HCEC 1CT (cell line): ENCODE data around the gene ADGRG3.
"Not testable (repeated sequence)": the region's sequence is repeated elsewhere in the genome, so short reads cannot be mapped to it uniquely, and the experiment has no call there.

Experiments
- DNase-seq: peaks from one replicate; pipeline ENCODE4 v3.0.0-alpha.2; 2017

The ADGRG3 gene

GRCh38 chr16:57699481-57699880 is 31.4 kb downstream of the ADGRG3 start:
- no peak for DNase-seq

- DNase-seq: no peak
Observed at GRCh38 chr16:57699899-57700298, 31.8 kb downstream of the ADGRG3 start.

DNA sequence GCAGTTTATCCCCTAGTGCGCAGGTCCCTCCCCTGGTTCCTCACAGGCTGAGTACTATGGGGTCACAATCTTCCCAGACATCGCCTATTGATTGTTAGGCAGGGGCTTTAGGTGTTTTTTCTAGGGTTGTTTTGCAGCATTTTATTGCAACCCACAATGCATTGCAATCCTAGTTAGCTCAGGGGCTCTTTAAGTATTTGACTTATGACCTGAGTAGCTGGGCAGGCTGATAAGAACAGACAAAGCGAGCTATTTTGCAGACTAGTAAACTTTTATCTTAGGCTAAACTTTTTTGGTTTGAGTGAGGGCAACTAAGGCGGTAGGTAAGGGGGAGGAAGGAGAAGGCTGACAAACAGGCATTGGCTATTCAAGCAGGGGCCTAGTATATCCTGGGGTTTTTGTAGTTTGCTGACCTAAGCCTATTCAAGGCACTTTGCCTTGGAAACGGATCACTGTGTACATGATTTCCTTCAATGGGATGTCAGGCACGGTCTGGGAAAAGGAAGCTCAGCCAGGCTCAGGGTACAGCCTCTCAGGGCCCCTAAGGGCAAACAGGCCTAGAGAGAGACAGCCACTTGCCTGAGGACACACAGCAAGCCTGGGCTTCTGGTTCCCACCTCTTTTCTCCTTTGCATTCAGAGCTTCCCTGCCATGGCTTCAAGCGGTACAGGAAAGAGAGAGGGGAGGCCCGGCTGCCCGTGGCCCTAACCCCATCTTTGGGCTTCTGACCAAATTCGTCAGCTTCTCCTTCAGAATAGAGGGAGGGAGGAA is 32.9 kb downstream of the ADGRG3 start:
- DNase-seq: no peak

DNA sequence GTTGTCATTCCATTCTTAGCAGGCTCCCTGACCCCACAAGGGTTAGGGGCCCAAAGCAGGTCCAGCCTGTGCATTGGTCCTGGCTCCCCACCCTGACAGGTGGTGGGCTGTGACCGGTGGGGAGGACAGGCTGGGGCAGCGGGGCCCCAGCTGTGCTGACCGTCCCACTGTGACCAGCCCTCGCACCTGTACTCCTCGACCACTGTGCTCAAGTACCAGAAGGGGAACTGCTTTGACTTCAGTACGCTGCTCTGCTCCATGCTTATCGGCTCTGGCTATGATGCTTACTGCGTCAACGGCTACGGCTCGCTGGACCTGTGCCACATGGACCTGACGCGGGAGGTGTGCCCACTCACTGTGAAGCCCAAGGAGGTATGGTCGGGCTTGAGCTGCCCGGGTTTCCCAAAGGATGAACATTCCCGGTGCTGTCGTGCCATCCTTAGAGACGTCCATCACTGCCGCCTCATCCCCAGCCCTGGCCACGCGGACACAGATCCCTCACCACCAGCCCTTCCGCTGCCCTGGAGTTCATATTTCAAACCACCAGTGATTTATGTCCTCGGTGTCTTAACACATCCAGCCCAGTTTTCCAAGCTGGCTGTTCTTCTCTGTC is 33.8 kb downstream of the ADGRG3 start:
- DNase-seq: no peak

- no peak for DNase-seq
Observed at GRCh38 chr16:57703416-57704010, 35.4 kb downstream of the ADGRG3 start.

- no peak for DNase-seq
Observed at GRCh38 chr16:57704011-57704904, 36.2 kb downstream of the ADGRG3 start.

DNA sequence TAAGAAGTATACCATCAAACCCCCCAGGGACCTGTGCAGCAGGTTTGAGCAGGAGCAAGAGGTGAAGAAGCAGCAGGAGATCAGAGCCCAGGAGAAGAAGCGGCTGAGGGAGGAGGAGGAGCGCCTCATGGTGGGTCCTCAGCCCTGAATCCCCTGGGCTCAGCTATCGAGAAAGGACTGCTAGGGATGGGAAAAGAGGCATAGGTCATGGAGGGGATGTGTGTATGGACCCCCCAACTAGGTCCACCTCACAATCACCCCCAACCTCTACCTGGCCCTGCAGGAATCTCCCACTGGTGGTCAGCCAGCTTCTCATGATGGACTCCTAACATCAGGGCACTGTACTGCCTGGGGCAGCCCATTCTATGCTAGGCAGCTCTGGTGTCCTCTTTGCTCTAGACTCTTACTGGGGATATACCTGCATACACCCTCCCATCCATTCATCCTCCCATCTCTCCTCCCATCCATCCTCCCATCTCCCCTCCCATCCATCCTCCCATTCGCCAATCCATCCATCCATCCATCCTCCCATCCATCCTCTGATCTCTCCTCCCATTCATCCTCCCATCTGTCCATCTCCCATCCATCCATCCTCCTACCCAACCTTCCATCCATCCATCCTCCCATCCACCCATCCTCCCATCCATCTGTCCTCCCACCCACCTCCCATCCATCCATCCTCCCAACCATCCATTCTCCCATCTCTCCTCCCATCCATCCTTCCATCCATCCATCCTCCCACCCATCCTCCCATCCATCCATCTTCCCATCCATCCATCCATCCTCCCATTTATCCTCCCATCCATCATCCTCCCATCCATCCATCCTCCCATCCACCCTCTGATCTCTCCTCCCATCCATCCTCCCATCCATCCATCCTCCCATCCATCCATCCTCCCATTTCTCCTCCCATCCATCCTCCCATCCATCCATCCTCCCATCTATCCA is 37.1 kb downstream of the ADGRG3 start:
- no peak for DNase-seq

DNA sequence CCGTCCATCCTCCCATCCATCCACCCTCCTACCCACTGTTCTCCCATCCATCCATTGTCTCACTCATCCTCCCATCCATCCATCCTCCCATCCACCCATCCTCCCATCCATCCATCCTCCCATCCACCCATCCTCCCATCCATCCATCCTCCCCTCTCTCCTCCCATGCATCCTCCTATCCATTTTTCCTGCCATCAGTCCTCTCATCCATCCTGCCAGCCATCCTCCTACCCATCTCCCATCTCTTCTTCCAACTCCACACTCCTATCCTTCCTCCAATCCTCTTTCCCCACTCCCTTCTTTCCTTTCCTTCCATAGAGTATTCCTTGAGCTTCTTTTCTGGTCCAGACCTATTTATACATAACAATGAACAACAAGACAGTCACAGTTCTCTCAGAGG is 38.6 kb downstream of the ADGRG3 start:
- DNase-seq: no peak

- no peak for DNase-seq
Observed at GRCh38 chr16:57707331-57707730, 39.2 kb downstream of the ADGRG3 start.

DNA sequence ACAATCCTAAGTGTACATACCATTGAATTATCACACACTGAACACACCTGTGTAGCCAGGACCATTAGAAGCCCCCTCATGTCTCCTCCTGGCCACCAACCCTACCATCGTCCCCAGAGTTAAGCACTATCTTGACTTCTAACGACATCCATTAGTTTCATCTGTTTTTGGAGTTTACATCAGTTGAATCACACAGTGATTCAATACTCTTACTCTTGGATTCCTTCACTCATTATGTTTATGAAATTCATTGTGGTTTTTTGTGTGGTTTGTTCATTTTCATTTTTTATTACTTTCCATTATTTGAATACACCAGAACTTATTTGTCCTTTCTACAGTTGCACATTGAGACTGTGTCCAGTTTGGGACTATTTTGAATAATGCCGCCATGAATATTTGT is 40.1 kb downstream of the ADGRG3 start:
- DNase-seq: no peak

GRCh38 chr16:57709663-57710062 is 41.6 kb downstream of the ADGRG3 start:
- no peak for DNase-seq

DNA sequence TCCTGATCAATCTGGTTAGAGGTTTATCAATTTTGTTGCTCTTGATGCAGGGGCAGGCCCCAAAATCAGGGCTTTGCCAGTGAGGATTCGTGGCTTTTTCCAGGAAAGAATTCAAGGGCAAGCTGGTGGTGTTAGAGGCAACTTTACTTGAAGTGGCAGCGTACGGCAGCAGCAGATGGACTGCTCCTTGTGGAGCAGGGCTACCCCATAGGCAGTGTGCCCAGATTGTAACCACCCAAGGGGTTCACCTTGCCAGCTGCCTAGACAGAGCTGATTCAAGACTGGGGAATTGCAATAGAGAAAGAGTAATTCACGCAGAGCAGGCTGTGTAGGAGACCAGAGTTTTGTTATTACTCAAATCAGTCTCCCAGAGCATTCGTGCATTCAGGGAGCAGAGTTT is 43.2 kb downstream of the ADGRG3 start:
- DNase-seq: no peak

DNA sequence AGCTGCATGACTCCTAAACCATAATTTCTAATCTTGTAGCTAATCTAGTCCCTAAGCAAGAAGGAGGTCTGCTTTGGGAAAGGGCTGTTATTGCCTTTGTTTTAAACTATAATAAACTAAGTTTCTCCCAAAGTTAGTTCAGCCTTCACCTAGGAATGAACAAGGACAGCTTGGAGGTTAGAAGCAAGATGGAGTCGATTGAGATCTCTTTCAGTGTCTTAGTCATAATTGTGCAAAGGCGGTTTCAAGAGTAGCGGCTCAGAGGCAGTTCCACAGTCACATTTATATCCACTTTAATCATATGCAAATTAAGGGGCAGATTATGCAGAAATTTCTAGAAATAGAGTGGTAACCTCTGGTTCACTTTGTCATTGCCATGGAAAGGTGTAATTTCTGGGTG is 43.9 kb downstream of the ADGRG3 start:
- DNase-seq: no peak

DNA sequence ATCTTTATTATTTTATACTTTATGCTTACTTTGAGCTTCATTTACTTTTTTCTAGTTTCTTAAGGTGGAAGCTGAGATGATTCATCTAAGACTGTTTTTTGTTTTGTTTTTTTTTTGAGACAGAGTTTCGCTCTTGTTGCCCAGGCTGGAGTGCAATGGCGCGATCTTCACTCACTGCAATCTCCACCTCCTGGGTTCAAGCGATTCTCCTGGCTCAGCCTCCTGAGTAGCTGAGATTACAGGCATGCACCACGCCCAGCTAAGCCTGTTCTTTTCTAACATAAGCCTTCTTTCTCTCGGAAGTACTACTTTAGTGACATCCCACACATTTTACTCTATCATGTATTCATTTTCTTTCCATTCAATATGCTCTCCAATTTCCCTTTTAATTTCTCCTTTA is 44.5 kb downstream of the ADGRG3 start:
- not testable (repeated sequence) for DNase-seq

- no peak for DNase-seq
Observed at GRCh38 chr16:57713596-57713995, 45.5 kb downstream of the ADGRG3 start.

- DNase-seq: no peak
Observed at GRCh38 chr16:57714047-57714446, 45.9 kb downstream of the ADGRG3 start.

- DNase-seq: peak; percentile 46
Observed at GRCh38 chr16:57720142-57720575, 52.1 kb downstream of the ADGRG3 start.

DNA sequence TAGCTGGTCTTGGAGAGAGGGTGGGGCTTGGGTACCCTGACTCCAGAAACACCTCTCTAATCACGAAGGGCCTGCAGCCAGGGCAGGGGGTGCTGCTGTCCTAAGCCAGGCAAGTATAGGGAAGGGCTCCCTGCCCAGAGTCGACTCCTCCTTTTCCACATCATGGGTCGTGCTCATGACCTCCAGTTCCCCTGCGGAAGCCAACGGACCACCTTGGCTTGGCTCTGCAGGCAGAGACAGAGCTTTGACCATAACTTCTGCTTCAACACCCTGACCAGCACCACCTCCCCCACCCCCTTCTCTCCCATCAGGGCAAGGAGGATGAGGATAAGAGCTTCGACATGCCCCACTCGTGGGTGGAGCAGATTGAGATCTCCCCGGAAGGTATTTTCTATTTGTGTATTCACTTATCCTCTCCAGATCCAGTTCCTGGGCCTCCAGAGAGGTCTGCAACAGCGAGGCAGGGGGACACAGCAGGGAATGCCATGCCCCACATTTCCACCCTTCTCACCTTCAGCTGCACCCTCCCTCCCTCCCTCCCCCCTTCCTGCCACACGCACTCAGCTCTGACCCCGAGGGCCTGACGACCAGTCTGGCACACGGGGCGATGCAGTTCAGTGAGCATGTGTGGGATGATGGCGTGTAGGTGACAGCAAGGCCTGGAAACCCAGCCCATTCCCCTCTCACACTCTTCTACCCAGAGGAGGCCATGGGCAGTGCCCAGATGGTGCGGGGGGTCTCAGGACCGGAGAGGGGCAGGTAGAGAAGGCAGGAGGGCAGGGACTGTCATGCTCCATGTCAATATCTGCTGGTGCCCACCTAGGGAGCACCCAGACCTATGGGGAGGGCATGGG is 53.5 kb downstream of the ADGRG3 start:
- no peak for DNase-seq

DNA sequence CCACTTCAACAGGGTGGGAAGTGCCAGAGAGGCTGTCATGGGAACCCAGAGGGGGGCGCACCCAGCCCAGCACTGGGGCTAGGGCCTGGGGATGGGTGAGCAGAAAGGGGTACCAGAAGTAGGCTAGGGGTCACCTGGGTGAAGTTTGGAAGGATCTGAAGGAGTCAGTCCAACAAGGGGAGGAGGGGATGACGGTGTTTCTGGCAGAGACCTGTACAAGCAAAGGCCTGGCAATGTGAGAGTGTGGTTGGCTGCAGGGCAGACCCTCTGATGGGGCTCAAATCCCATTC is 54.0 kb downstream of the ADGRG3 start:
- no peak for DNase-seq

DNA sequence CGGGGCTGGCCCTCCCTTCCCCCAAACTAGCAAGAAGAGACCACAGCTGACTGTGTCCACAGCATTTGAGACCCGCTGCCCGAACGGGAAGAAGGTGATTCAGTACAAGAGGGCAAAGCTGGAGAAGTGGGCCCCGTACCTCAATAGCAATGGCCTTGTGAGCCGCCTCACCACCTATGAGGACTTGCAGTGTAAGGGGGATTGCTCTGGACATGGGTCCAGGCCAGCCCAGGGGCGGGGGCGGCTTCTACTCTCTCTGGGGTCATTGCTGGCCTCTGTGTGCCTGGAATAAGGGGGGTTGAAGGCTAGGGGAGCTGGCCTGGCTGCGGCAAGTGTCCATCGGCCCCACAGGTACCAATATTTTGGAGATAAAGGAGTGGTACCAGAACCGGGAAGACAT is 54.5 kb downstream of the ADGRG3 start:
- DNase-seq: no peak

GRCh38 chr16:57723170-57723569 is 55.1 kb downstream of the ADGRG3 start:
- no peak for DNase-seq
